Ishikawa (cell line): ENCODE results near the gene BDP1.

Experiments
- CEBPB ChIP-seq: IDR thresholded peaks from 2 replicates; pipeline ENCODE4 v1.6.1; 2012
- CREB1 ChIP-seq: IDR thresholded peaks from 2 replicates; pipeline ENCODE4 v1.6.1; 2012; ENCODE audit warnings: low read depth
- EGR1 ChIP-seq: IDR thresholded peaks from 2 replicates; pipeline ENCODE4 v1.6.1; 2012
- EP300 ChIP-seq: IDR thresholded peaks from 2 replicates; pipeline ENCODE4 v1.6.1; 2012; ENCODE audit warnings: borderline replicate concordance
- FOXM1 ChIP-seq: IDR thresholded peaks from 2 replicates; pipeline ENCODE4 v1.6.1; 2012; ENCODE audit warnings: low read depth, borderline replicate concordance
- MAX ChIP-seq: IDR thresholded peaks from 2 replicates; pipeline ENCODE4 v1.6.1; 2012
- NFIC ChIP-seq: IDR thresholded peaks from 2 replicates; pipeline ENCODE4 v1.6.1; 2012
- RAD21 ChIP-seq: IDR thresholded peaks from 2 replicates; pipeline ENCODE4 v1.6.1; 2012; ENCODE audit warnings: low read depth
- REST ChIP-seq: IDR thresholded peaks from 2 replicates; pipeline ENCODE4 v1.6.1; 2012; ENCODE audit warnings: low read depth, mild to moderate bottlenecking
- TAF1 ChIP-seq: IDR thresholded peaks from 2 replicates; pipeline ENCODE4 v1.6.1; 2012; ENCODE audit warnings: low read depth, mild to moderate bottlenecking
- TCF12 ChIP-seq: IDR thresholded peaks from 2 replicates; pipeline ENCODE4 v1.6.1; 2012; ENCODE audit warnings: low read depth
- TEAD4 ChIP-seq: IDR thresholded peaks from 2 replicates; pipeline ENCODE4 v1.6.1; 2012
- USF1 ChIP-seq: IDR thresholded peaks from 2 replicates; pipeline ENCODE4 v1.6.1; 2012
- YY1 ChIP-seq: IDR thresholded peaks from 2 replicates; pipeline ENCODE4 v1.6.1; 2012; ENCODE audit warnings: low read depth
- ZBTB7A ChIP-seq: IDR thresholded peaks from 2 replicates; pipeline ENCODE4 v1.6.1; 2012; ENCODE audit warnings: low read depth

Gene BDP1

DNA sequence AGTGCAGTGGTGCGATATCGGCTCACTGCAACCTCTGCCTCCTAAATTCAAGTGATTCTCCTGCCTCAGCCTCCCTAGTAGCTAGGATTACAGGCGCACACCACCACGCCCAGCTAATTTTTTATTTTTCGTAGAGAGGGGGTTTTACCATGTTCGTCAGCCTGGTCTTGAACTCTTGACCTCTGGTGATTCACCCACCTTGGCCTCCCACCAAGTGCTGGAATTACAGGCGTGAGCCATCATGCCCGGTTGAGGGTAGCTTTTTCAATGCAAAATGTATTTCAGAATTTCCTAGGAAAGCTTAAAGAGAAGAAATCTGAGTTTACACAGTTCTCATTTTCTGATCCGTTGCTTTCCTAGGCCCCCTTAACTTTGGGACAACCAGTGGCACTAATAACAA is 15.7 kb downstream of the BDP1 start:
- TF ChIP-seq MAX: no peak
- no peak for TF ChIP-seq CEBPB
- no peak for TF ChIP-seq EP300
- no peak for TF ChIP-seq YY1
- TF ChIP-seq TCF12: no peak
- no peak for TF ChIP-seq CREB1
- no peak for TF ChIP-seq USF1
- TF ChIP-seq TEAD4: no peak
- no peak for TF ChIP-seq RAD21
- TF ChIP-seq NFIC: no peak
- TF ChIP-seq TAF1: no peak
- no peak for TF ChIP-seq FOXM1
- no peak for TF ChIP-seq EGR1
- TF ChIP-seq REST: no peak
- no peak for TF ChIP-seq ZBTB7A

DNA sequence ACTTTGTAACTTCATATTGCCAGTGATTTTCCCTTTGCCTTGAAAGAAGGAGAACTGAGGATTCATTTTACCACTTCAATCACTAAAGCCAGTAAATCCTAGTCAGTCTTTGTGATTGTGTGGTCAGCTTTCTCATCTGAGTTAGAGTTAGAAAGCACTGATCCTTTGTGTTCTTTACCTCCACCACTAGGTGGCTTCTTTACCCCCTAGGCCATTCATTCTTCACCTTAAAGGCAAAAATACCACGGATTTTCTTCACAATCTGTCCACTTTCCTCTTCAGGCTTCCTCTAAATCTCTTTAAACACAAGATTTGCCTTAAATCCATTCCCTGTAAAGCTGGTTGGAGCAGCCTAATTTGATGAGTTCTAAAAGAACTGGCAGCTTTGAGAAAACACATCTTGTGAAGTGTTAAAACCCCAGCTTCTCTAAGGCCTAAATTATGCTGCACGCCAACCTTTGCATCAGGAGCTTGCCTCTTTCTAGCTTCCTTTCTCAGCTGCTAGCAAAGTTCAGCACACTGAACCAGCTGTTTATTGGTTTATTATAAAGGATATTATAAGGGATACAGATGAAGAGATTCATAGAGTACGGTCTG is 20.4 kb downstream of the BDP1 start:
- TF ChIP-seq TAF1 (no peak), MAX (no peak), EGR1 (no peak), TEAD4 (no peak), REST (no peak), ZBTB7A (no peak), NFIC (no peak), TCF12 (no peak), CEBPB (no peak), RAD21 (no peak), USF1 (no peak)

GRCh38 chr5:71481441-71481840 is 26.0 kb downstream of the BDP1 start:
- no peak for TF ChIP-seq TEAD4
- no peak for TF ChIP-seq YY1
- TF ChIP-seq TCF12: no peak
- no peak for TF ChIP-seq TAF1
- no peak for TF ChIP-seq EP300
- no peak for TF ChIP-seq REST
- no peak for TF ChIP-seq CEBPB

- no peak for TF ChIP-seq EP300
- 0 out of 2 replicates have a peak, but pooled peaks have one; percentile 22 for TF ChIP-seq NFIC
- no peak for TF ChIP-seq TAF1
- TF ChIP-seq ZBTB7A: no peak
Measured at GRCh38 chr5:71482132-71482531, 26.7 kb downstream of the BDP1 start.

GRCh38 chr5:71483355-71483754 is 27.9 kb downstream of the BDP1 start:
- TF ChIP-seq REST (no peak), TEAD4 (no peak), RAD21 (no peak), TAF1 (no peak), EGR1 (no peak), CEBPB (no peak), CREB1 (no peak), NFIC (no peak), FOXM1 (no peak), USF1 (no peak), ZBTB7A (no peak), MAX (no peak), EP300 (no peak), YY1 (no peak), TCF12 (no peak)
